Right forelimb (tissue), 1 donor: Measurements from ENCODE around the gene DNA2.

Source experiments
- DNase-seq: peaks from one replicate; pipeline ENCODE4 v3.0.0-alpha.2; 2018

The DNA2 gene

GRCh38 chr10:68446179-68446578, 25.6 kb downstream of the DNA2 start:
- DNase-seq: no peak

- no peak for DNase-seq
Measured at GRCh38 chr10:68442971-68443370, 28.8 kb downstream of the DNA2 start.

GRCh38 chr10:68440898-68441297, 30.9 kb downstream of the DNA2 start:
- DNase-seq: no peak

- DNase-seq: no peak
Measured at GRCh38 chr10:68435803-68436202, 36.0 kb downstream of the DNA2 start.

- DNase-seq: no peak
Measured at GRCh38 chr10:68434657-68435056, 37.1 kb downstream of the DNA2 start.

GRCh38 chr10:68428396-68429104, 43.2 kb downstream of the DNA2 start:
- DNase-seq: no peak

- no peak for DNase-seq
Measured at GRCh38 chr10:68424454-68425014, 47.2 kb downstream of the DNA2 start.

- DNase-seq: no peak
Measured at GRCh38 chr10:68423522-68423921, 48.3 kb downstream of the DNA2 start.

- DNase-seq: no peak
Measured at GRCh38 chr10:68419376-68419775, 52.4 kb downstream of the DNA2 start.

- no peak for DNase-seq
Measured at GRCh38 chr10:68408898-68409518, 62.8 kb downstream of the DNA2 start.

- DNase-seq: peak; percentile 94
Measured at GRCh38 chr10:68406815-68407548, 64.8 kb downstream of the DNA2 start, which contains the start of gene RUFY2. Gene RUFY2, minus strand, starts transcription at chr10:68407277. Its CDS starts 88 bp downstream, at chr10:68407189.

GRCh38 chr10:68406111-68406814, 65.5 kb downstream of the DNA2 start:
- DNase-seq: no peak

- no peak for DNase-seq
Measured at GRCh38 chr10:68403701-68404100, 68.1 kb downstream of the DNA2 start.

GRCh38 chr10:68402276-68402675, 69.5 kb downstream of the DNA2 start:
- DNase-seq: no peak

GRCh38 chr10:68397005-68397404, 74.8 kb downstream of the DNA2 start:
- no peak for DNase-seq

GRCh38 chr10:68385740-68386139, 86.0 kb downstream of the DNA2 start:
- DNase-seq: no peak

- no peak for DNase-seq
Measured at GRCh38 chr10:68371604-68372003, 100.2 kb downstream of the DNA2 start.

- DNase-seq: no peak
Measured at GRCh38 chr10:68367121-68367520, 104.7 kb downstream of the DNA2 start.

GRCh38 chr10:68366600-68366999, 105.2 kb downstream of the DNA2 start:
- no peak for DNase-seq

GRCh38 chr10:68365611-68366010, 106.2 kb downstream of the DNA2 start:
- DNase-seq: no peak

GRCh38 chr10:68364101-68364886, 107.5 kb downstream of the DNA2 start:
- DNase-seq: no peak
